Endothelial cell of umbilical vein (primary cell): Measurements from ENCODE around the gene SBK3. TPM values are rescaled to one million over a fixed set of nuclear protein-coding genes. Genes with fewer than 3 reads are reported as not detected.

Source experiments
- BruUV-seq: library from RNA; stranded (reverse); fragments of 400-500 nt; replicated peaks from 2 replicates; lab custom pipeline; 2021; lab: Mats Ljungman, UMichigan
- CTCF ChIA-PET: fragments of 300-600, 350-600 bp; sonication (Branson Sonifier 250); formaldehyde crosslinking; loops from one replicate; lab custom pipeline; 2021; ENCODE audit warnings: antibody characterized with exemption, inconsistent platforms; lab: Charles Lee
- POLR2A ChIA-PET: fragments of 300-600, 350-600 bp; sonication (Branson Sonifier 250); formaldehyde crosslinking; loops from one replicate; lab custom pipeline; 2021; ENCODE audit warnings: antibody characterized with exemption, inconsistent platforms; lab: Charles Lee
- DNase-seq: peaks from one replicate; pipeline ENCODE4 v3.0.0-alpha.2; 2011; ENCODE audit warnings: low read depth, low spot score
- FAIRE-seq: peaks from 2 replicates; lab custom pipeline; 2011; peaks lifted over from hg19 to GRCh38; lab: Jason Lieb, UNC
- H2AFZ ChIP-seq: 2 replicates; pipeline ENCODE4 v1.6.0; 2012; ENCODE audit warnings: low read depth, low read length, control low read depth, inconsistent platforms
- H3K27ac ChIP-seq: 2 replicates; pipeline ENCODE4 v1.5.1; 2011; ENCODE audit warnings: low read depth, mild to moderate bottlenecking, control low read depth, low read length, moderate library complexity; ENCODE audit not compliant: insufficient read depth
- H3K27me3 ChIP-seq, 2 experiments: 2 replicates each; pipeline versions ENCODE4 v1.6.0 to v1.6.1; 2011; ENCODE audit warnings: low read length in 2 of 2, mixed read lengths in 1 of 2; ENCODE audit not compliant: control insufficient read depth in 2 of 2, insufficient read depth in 2 of 2
- H3K36me3 ChIP-seq, 2 experiments: 2 replicates in 1 of 2; 3 replicates in 1 of 2; pipeline ENCODE4 v1.5.1; 2011; ENCODE audit warnings: low read length in 2 of 2, mild to moderate bottlenecking in 1 of 2, moderate library complexity in 1 of 2; ENCODE audit not compliant: control insufficient read depth in 2 of 2, insufficient read depth in 2 of 2; ENCODE audit errors: extremely low read depth in 1 of 2
- H3K4me1 ChIP-seq: 3 replicates; pipeline ENCODE4 v1.5.1; 2011; ENCODE audit warnings: mild to moderate bottlenecking, low read length; ENCODE audit not compliant: control insufficient read depth, insufficient read depth; ENCODE audit errors: extremely low read depth
- H3K4me2 ChIP-seq: 2 replicates; pipeline ENCODE4 v1.6.1; 2011; ENCODE audit warnings: low read length, control low read depth, mixed read lengths; ENCODE audit not compliant: insufficient read depth
- H3K4me3 ChIP-seq, 3 experiments: fragments of 200-600 bp in 1 of 3; sonication (generic), shearing (Covaris generic) in 1 of 3; replicated peaks in 1 of 3; 2 replicates each; pipeline ENCODE4 v1.5.1; 2011 to 2016; ENCODE audit warnings: control low read depth in 3 of 3, low read length in 3 of 3, mild to moderate bottlenecking in 2 of 3, inconsistent platforms in 1 of 3, low read depth in 1 of 3, moderate library complexity in 1 of 3; ENCODE audit not compliant: insufficient read depth in 1 of 3
- H3K79me2 ChIP-seq: 2 replicates; pipeline ENCODE4 v1.6.0; 2012; ENCODE audit warnings: low read length, inconsistent platforms; ENCODE audit not compliant: control insufficient read depth, insufficient read depth
- H3K9ac ChIP-seq: replicated peaks from 2 replicates; pipeline ENCODE3; 2011; ENCODE audit warnings: low read length, control low read depth; ENCODE audit not compliant: insufficient read depth; ENCODE audit errors: extremely low read depth
- H3K9me1 ChIP-seq: replicated peaks from 3 replicates; pipeline ENCODE4 v1.6.0; 2011; ENCODE audit warnings: mild to moderate bottlenecking, low read length; ENCODE audit not compliant: control insufficient read depth, insufficient read depth; ENCODE audit errors: extremely low read depth
- H3K9me3 ChIP-seq: replicated peaks from 2 replicates; pipeline ENCODE4 v1.5.1; 2012; ENCODE audit warnings: low read length, inconsistent platforms; ENCODE audit not compliant: control insufficient read depth, insufficient read depth
- H4K20me1 ChIP-seq: replicated peaks from 2 replicates; pipeline ENCODE3; 2011; ENCODE audit warnings: mild to moderate bottlenecking, low read length; ENCODE audit not compliant: control insufficient read depth, insufficient read depth; ENCODE audit errors: extremely low read depth
- EZH2 ChIP-seq: IDR thresholded peaks from 2 replicates; pipeline ENCODE4 v1.6.1; 2012; ENCODE audit warnings: borderline replicate concordance, low read depth, mild to moderate bottlenecking, moderate library complexity, low read length, inconsistent platforms; ENCODE audit not compliant: severe bottlenecking
- FOS ChIP-seq: IDR thresholded peaks from 2 replicates; pipeline ENCODE4 v1.6.1; 2011; ENCODE audit warnings: mild to moderate bottlenecking, low read length, moderate library complexity, borderline replicate concordance; ENCODE audit not compliant: insufficient read depth
- GATA2 ChIP-seq: IDR thresholded peaks from 2 replicates; pipeline ENCODE4 v1.7.0; 2011; ENCODE audit warnings: low read depth, mild to moderate bottlenecking, moderate library complexity, mixed read lengths, low read length; ENCODE audit not compliant: insufficient read length, insufficient read depth
- JUN ChIP-seq: IDR thresholded peaks from 2 replicates; pipeline ENCODE4 v1.6.1; 2011; ENCODE audit warnings: borderline replicate concordance, low read depth; ENCODE audit not compliant: insufficient read length, insufficient read depth
- MYC ChIP-seq: IDR thresholded peaks from one replicate; pipeline ENCODE4 v1.6.1; 2011; ENCODE audit warnings: mild to moderate bottlenecking, low read depth, low read length
- POLR2A ChIP-seq: IDR thresholded peaks from 2 replicates; pipeline ENCODE4 v1.6.1; 2012; ENCODE audit warnings: low read depth, mild to moderate bottlenecking, control low read depth, low read length
- POLR2AphosphoS5 ChIP-seq: IDR thresholded peaks from 2 replicates; pipeline ENCODE4 v1.6.1; 2012; ENCODE audit warnings: low read depth, mild to moderate bottlenecking, control low read depth, low read length, moderate library complexity; ENCODE audit not compliant: insufficient read depth
- dilution Hi-C: fragments of 300-500 bp; cut with MboI; formaldehyde crosslinking; loops from one replicate; pipeline ENCODE4 v1.15.0; 2019; ENCODE audit warnings: low sequenced_read_pairs; ENCODE audit not compliant: extremely low pct_ligation_motif_present
- intact Hi-C: fragments of 100-400 bp; cut with micrococcal nuclease; formaldehyde crosslinking; loops from one replicate; pipeline ENCODE4 v1.10.0; 2022
- polyA plus RNA-seq, 4 experiments: library from polyadenylated mRNA; depleted of rRNA in 3 of 4; stranded (reverse) in 3 of 4; unstranded in 1 of 4; fragments of >200 nt; gene quantifications; 2 replicates each; pipeline versions ENCODE4 v1.2.1 to v1.2.3, GENCODE V29; 2011 to 2012; ENCODE audit warnings: missing spikeins in 1 of 4
- total RNA-seq: library from RNA; stranded (reverse); gene quantifications from 2 replicates; pipeline ENCODE4 v1.2.3, GENCODE V29; 2021
- TF ChIP-seq, protein P1 (sequence below), 2 donors: IDR thresholded peaks; 1 replicate in 1 of 2; 2 replicates in 1 of 2; pipeline ENCODE4 v1.5.1; 2011; ENCODE audit warnings: low read length in 2 of 2, mild to moderate bottlenecking in 2 of 2, moderate library complexity in 2 of 2, control low read depth in 1 of 2, inconsistent platforms in 1 of 2, low read depth in 1 of 2; ENCODE audit not compliant: insufficient read depth in 1 of 2; ENCODE audit errors: extremely low read depth in 1 of 2
- TF ChIP-seq, protein P2 (sequence below): IDR thresholded peaks from 2 replicates; pipeline ENCODE4 v1.6.1; 2011; ENCODE audit not compliant: insufficient read depth, insufficient read length

Gene SBK3
- total and polyA plus RNA-seq, 2 donors (not counting 3 experiments of a cell fraction or from before 2014, with no cell fraction given), result 0.18 to 0.62 TPM

DNA sequence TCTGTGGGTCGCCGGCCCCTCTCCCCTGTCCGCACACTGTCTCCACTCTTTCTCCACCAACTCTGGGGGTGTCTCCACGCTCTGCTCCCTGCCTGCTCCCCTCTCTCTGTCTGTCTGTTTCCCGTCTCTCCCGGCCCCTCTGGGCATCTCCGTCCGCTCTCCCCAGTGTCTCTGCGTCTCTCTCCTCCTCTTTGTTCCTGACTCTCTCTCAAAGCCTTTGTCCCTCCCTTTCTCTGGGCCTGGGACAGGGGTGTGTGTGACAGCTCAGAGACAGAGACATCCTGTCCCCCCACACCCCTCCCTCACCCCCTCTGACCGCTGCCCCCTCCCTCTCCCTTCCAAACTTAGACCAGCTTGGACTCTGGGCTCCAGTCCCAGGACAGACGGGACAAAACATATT is 668 bp upstream of the SBK3 start:
- no peaks in the 10 kb centered on the region for H3K27me3 ChIP-seq
- H3K9me1 ChIP-seq, result no peaks in the 10 kb centered on the region
- no peaks in the 10 kb centered on the region for H3K79me2 ChIP-seq
- H4K20me1 ChIP-seq, result no peaks in the 10 kb centered on the region
- no peak for FAIRE-seq
- DNase-seq, result no peak
- POLR2A ChIA-PET, result interaction anchor here (0.7 kb wide), 1 partner anchor 34 kb away, joined by 5 read pairs; no protein-coding TSS in a partner anchor
- no peak overlapping the region for H3K4me2 ChIP-seq
- no peaks in the 10 kb centered on the region for H3K36me3 ChIP-seq
- no peak overlapping the region for H3K9ac ChIP-seq
- CTCF ChIA-PET, result interaction anchor here (1.7 kb wide), 1 partner anchor 87 kb away, joined by 6 read pairs; no protein-coding TSS in a partner anchor
- dilution Hi-C loops, result no loop called here
- BruUV-seq, result no TSS peak
- H3K4me3 ChIP-seq, result no peak overlapping the region
- no peaks in the 10 kb centered on the region for H3K9me3 ChIP-seq
- no peak overlapping the region for H3K27ac ChIP-seq
- peaks cover 33% of the 10 kb centered on the region for H3K4me1 ChIP-seq
- TF ChIP-seq JUN, result no peak
- no peak for TF ChIP-seq GATA2
- TF ChIP-seq POLR2AphosphoS5, result no peak
- TF ChIP-seq EZH2, result no peak
- TF ChIP-seq FOS, result no peak
- no peak for TF ChIP-seq POLR2A
- TF ChIP-seq, protein P1, sequence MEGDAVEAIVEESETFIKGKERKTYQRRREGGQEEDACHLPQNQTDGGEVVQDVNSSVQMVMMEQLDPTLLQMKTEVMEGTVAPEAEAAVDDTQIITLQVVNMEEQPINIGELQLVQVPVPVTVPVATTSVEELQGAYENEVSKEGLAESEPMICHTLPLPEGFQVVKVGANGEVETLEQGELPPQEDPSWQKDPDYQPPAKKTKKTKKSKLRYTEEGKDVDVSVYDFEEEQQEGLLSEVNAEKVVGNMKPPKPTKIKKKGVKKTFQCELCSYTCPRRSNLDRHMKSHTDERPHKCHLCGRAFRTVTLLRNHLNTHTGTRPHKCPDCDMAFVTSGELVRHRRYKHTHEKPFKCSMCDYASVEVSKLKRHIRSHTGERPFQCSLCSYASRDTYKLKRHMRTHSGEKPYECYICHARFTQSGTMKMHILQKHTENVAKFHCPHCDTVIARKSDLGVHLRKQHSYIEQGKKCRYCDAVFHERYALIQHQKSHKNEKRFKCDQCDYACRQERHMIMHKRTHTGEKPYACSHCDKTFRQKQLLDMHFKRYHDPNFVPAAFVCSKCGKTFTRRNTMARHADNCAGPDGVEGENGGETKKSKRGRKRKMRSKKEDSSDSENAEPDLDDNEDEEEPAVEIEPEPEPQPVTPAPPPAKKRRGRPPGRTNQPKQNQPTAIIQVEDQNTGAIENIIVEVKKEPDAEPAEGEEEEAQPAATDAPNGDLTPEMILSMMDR (IDR thresholded peaks at IDR 0.05; ENCODE audit: extremely low read depth in 1 of 2, insufficient read depth in 1 of 2, low read depth in 1 of 2, low read length in 2 of 2), result no peak
- TF ChIP-seq MYC, result no peak
- TF ChIP-seq, protein P2, sequence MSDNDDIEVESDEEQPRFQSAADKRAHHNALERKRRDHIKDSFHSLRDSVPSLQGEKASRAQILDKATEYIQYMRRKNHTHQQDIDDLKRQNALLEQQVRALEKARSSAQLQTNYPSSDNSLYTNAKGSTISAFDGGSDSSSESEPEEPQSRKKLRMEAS, result no peak
- intact Hi-C loops, result no loop called here
- no peak overlapping the region for H2AFZ ChIP-seq
